Stimulated activated CD8-positive, alpha-beta memory T cell treated with anti-CD3 and anti-CD28 coated beads, Interleukin-15, amount 100 ng/mL, for 1 hour (primary cell): ENCODE measurements around the gene PTPRE.
A peak's percentile ranks its signal among the peaks of the same experiment; 100 is the strongest.

ENCODE experiments used
- DNase-seq: peaks from one replicate; pipeline ENCODE4 v3.0.0-alpha.2; 2020; ENCODE audit warnings: low read depth

PTPRE gene

GRCh38 chr10:128125416-128125943 lies 218.6 kb downstream of the PTPRE start:
- DNase-seq: no peak

- peak; percentile 72 for DNase-seq
Measured at GRCh38 chr10:128125944-128126764, 219.3 kb downstream of the PTPRE start, which contains the start of gene MKI67. Gene MKI67 (minus strand): TSS chr10:128126423. CDS start chr10:128125667, 756 bp downstream.

DNA sequence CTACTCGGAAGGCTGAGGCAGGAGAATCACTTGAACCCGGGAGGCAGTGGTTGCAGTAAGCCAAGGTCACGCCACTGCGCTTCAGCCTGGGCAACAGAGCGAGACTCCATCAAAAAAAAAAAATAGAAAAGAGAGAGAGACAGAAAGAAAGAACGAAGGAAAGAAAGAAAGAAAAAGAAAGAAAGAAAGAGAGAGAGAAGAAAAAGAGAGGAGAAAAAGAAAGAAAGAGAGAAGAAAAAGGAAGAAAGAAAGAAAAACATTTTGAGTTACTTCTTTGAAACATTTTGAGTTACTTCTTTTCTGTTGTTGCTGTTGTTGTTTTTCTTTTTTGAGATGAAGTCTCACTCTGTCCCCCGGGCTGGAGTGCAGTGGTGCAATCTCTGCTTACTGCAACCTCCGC lies 221.7 kb downstream of the PTPRE start:
- DNase-seq: no peak

DNA sequence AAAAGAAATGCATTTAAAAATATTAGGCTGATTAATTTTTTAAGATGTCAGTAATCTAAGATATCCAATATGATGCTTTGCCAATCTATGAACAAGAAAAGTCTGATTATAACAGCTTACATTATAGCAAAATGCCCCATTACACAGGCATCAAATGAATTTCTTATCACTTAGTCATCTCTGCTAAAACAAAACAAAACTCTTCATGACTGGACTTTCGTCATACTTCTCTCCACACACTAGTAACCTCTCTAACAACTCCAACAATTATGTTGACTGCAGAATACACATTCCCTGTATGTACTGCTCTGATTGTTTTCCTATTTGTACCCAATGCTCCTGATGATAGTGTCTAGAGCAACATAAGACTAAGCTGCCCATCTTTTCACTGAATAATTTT lies 223.1 kb downstream of the PTPRE start:
- DNase-seq: no peak
